ENCODE results near the gene FEZF2.

The FEZF2 gene

GRCh38 chr3:62332017-62332416 is 41.3 kb downstream of the FEZF2 start:
- ATAC-seq (ENCODE audit: low read depth) (no peak), DNase-seq (ENCODE audit: low spot score in 2 of 2) (no peak)
- Mint-ChIP-seq H3K9me3 (no peaks in the 10 kb centered on the region), H3K4me1 (no peaks in the 10 kb centered on the region), H3K27me3 (no peaks in the 10 kb centered on the region), H3K4me3 (no peak overlapping the region), H3K27ac (no peak overlapping the region), H3K36me3 (no peaks in the 10 kb centered on the region)

GRCh38 chr3:62329971-62330370 is 43.4 kb downstream of the FEZF2 start:
- Mint-ChIP-seq H3K36me3 (no peaks in the 10 kb centered on the region), H3K9me3 (no peaks in the 10 kb centered on the region), H3K27me3 (no peaks in the 10 kb centered on the region), H3K4me1 (no peaks in the 10 kb centered on the region), H3K27ac (no peak overlapping the region), H3K4me3 (no peak overlapping the region)
- ATAC-seq (ENCODE audit: low read depth) = no peak
- no peak for DNase-seq (ENCODE audit: low spot score in 2 of 2)

GRCh38 chr3:62325896-62326295 is 47.5 kb downstream of the FEZF2 start:
- H3K36me3 Mint-ChIP-seq = no peaks in the 10 kb centered on the region
- H3K4me3 Mint-ChIP-seq = no peak overlapping the region
- no peaks in the 10 kb centered on the region for H3K9me3 Mint-ChIP-seq
- no peaks in the 10 kb centered on the region for H3K27me3 Mint-ChIP-seq
- H3K4me1 Mint-ChIP-seq = no peaks in the 10 kb centered on the region
- no peak overlapping the region for H3K27ac Mint-ChIP-seq
- DNase-seq (ENCODE audit: low spot score in 2 of 2) = no peak
- no peak for ATAC-seq (ENCODE audit: low read depth)

- Mint-ChIP-seq H3K4me1 (peaks cover 6% of the 10 kb centered on the region), H3K9me3 (peaks cover 2% of the 10 kb centered on the region), H3K4me3 (no peak overlapping the region), H3K27me3 (no peaks in the 10 kb centered on the region), H3K27ac (no peak overlapping the region), H3K36me3 (no peaks in the 10 kb centered on the region)
- no peak for ATAC-seq (ENCODE audit: low read depth)
- DNase-seq (ENCODE audit: low spot score in 2 of 2) = no peak
These were observed 50.1 kb downstream of the FEZF2 start for GRCh38 chr3:62323241-62323640.
